ENCODE measurements around the gene DMC1.

DMC1 gene

GRCh38 chr22:38566726-38567504 is 3.1 kb downstream of the DMC1 start:
- FAIRE-seq, result no peak

DNA sequence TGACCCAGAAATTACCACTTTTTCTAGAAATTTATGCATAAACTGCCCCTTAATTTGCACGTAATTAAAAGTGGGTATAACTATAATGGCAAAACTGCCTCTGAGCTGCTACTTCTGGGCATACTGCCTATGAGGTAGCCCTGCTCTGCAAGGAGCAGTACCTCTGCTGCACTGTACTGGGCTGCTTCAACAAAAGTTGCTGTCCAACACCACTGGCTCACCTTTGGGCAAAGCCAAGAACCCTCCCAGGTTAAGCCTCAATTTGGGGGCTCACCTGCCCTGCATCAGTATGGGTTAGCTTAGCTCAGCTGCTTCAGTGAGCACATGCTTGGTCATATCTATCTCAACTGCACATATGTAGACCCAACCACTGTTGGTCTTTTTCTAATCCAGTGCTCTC is 4.5 kb downstream of the DMC1 start:
- FAIRE-seq, result no peak

GRCh38 chr22:38564669-38565068 is 5.3 kb downstream of the DMC1 start:
- no peak for FAIRE-seq

- FAIRE-seq, result no peak
These were observed 15.7 kb downstream of the DMC1 start for GRCh38 chr22:38554281-38554680.

DNA sequence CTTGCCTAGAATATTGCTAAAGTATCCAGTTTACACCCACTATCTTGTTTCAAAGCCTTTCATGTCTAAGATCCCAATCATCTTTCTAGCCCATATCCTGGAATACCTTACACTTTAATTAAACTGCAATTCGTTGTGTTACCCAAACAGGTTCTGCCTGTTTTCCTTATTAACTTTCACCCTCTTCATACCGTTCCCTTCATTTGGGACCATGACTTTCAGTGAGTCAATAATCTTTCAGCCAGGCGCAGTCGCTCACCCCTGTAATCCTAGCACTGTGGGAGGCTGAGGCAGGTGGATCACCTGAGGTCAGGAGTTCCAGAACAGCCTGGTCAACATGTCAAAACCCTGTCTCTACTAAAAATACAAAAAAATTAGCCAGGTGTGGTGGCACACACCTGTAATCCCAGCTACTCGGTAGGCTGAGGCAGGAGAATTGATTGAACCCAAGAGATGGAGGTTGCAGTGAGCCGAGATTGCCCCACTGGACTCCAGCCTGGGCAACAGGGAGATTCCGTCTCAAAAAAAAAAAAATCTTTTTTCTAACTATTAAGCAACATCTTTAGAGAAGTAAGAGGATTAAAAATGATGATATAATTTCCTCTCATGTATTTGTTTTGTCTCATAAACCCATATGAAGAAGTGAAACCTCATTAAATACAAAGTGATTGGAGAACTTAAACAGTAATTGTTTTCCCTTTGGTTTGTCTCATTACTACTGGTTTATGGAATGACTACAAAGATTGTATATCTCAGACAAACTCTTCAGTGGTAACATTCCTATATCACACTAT is 20.7 kb downstream of the DMC1 start:
- FAIRE-seq, result no peak

DNA sequence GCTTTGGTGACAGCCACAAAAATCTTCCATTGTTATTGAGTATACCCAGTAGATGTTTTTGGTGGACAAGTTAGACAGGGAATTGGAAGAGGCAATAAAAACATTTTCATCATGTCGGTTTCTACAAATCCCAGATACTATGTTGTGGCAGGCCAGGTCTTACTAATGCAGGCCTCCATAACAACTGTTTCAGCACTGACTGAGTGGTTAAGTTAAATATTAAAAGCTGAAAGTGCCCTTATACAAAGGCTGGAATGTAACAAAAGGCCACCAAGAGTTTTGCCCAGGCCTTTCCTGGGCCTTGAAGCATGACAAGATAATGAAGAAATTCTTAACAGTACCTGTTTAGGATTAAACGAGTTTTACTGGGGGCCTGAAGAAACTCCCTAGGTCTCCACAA is 29.3 kb downstream of the DMC1 start:
- FAIRE-seq, result no peak

DNA sequence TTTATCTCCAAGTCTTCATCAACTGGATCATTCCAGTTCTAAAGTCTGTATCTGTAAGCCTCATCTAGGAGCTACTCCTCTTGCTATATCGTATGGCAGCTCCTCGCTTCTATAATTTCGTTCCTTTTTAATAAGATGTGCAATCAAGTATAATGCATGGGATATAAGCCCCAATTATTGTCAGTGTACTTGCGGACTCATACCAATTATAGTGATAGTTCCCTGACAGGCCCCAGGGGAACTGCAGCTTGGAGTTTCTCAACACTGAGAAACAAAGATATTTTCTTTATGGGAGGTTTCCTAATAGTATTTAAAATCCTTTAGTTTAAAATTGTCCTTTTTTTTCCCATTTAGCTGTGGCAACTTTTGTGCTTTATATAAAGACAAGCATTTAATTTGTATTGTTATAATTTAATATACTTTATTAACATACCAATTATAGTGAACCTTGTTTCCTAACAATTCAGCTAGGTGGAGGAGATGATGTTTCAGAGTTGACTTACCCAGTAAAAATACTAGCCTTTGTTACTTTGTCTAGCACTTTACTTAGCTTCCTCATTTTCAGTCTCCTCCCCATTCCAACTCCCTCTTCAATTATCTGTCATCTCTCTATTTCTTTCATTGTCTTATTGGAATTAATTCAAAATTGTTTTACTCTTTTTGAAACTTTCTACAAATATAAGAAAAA is 38.6 kb downstream of the DMC1 start:
- FAIRE-seq, result no peak

DNA sequence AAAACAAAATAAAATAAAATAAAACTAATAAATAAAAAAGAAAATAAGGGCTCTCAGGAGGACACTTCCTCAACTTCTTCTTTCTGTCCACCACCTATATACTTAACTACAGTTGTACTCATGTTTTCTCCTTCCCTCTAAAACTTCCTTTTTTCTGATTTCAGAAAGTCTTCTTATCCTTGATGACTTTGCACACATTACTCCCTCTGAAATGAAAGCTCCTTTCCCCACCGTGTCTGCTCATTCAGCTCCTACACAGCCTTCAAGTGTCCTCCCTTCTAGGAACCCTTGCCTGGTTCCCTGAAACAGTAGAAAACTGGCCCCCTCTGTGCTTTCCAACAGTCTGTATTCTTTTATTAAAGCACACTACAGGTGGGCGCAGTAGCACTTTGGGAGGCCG is 45.6 kb downstream of the DMC1 start:
- FAIRE-seq, result no peak

GRCh38 chr22:38523479-38523878 is 46.5 kb downstream of the DMC1 start:
- FAIRE-seq, result no peak

- FAIRE-seq, result no peak
These were observed 47.0 kb downstream of the DMC1 start for GRCh38 chr22:38523029-38523428.

GRCh38 chr22:38519453-38520250 is 50.3 kb downstream of the DMC1 start:
- no peak for FAIRE-seq

GRCh38 chr22:38518620-38519019 is 51.4 kb downstream of the DMC1 start:
- FAIRE-seq, result no peak

- FAIRE-seq, result no peak
These were observed 56.9 kb downstream of the DMC1 start for GRCh38 chr22:38513063-38513462.

GRCh38 chr22:38510416-38510970 is 59.5 kb downstream of the DMC1 start:
- FAIRE-seq, result no peak

GRCh38 chr22:38506118-38506962 is 63.6 kb downstream of the DMC1 start, which contains the start of gene DDX17:
Gene DDX17 (minus strand): TSS chr22:38506311.
- FAIRE-seq, result peak; percentile 97

DNA sequence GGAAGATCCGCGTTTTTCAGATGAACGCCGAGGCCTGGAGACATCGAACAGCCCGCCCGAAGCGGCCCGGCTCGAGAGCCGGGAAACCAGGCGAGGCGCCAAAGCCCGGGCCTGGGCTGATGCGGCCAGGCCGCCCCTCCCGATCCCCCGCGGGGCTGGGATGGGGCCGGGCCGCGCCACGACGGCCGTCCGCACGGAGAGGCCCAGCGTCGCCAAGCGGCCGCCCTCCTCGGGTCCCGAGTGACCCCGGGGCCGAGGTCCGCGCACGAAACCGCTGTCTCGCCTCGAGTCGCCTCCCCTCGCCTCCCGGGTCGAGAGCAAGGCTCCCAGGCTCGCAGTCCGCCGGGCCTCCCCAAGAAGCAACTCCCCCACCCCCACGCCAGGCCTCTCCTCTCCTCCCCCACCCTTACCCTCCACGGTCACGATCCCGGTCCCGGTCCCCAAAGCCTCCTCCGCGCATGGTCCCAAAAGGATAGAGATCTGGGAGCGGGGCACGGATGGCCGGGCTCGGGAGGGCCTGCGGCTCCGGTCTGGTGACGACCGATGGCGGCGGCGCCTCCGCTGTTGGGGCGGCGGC is 64.4 kb downstream of the DMC1 start:
- FAIRE-seq, result no peak

GRCh38 chr22:38504731-38505540 is 65.0 kb downstream of the DMC1 start:
- no peak for FAIRE-seq

DNA sequence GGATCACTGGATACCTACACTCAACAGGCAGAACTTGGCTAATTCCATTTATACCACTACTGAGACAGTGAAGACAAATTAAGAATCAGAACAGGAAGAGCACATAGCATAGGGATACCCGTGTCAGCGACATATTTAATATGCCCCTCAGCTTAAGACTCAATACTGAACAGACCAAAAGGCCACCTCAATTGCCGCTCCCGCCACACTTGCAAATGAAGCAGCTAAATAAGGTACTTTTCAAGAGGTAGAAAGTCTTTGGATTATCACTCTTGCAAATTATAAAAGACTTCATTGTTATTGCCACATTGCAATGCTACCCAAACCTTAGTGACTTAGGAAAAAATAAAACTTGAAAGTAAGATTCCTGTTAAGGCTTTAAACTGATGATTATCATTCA is 67.0 kb downstream of the DMC1 start:
- no peak for FAIRE-seq

DNA sequence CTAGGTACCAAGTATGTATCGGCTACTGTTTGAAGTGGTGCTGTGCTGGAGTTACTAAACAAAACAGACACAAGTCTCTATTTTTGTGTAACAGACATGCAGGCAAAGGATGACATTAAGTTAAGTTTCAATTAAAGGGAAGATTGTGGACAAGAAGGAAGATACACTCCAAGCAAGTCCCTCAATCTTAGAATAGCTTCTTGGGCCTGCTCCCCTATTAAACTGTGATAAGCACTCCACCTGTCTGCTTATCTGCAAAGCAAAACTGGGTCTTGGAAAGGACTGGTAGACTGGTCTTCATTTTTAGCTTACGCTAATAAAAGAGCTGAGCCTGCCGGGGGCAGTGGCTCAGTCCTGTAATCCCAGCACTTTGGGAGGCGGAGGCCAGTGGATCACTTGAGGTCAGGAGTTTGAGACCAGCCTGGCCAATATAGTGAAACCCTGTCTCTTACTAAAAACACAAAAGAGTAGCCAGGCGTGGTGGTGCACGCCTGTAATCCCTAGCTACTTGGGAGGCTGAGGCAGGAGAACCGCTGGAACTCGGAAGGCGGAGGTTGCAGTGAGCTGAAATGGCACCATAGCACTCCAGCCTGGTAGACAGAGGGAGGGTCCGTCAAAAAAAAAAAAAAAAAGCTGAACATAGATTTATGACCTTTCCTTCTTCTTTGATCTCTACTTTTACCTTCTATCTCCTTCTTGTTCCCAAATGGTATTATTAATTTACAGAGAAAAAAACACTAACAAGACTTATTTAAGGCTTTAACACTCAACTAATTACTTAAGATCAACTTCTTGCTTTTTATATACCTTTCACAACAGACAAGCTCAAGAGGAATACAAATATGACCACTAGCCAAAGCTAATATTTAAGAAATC is 67.9 kb downstream of the DMC1 start:
- no peak for FAIRE-seq

Data from endometrium (tissue), 2 donors.